ENCODE results near the gene MATK.

MATK gene

GRCh38 chr19:3746371-3747056 is 39.7 kb downstream of the MATK start:
- DNase-seq = no peak

- no peak for DNase-seq
Measured at GRCh38 chr19:3745363-3746045, 40.7 kb downstream of the MATK start.

GRCh38 chr19:3743486-3743885 is 42.7 kb downstream of the MATK start:
- no peak for DNase-seq

- DNase-seq = no peak
Measured at GRCh38 chr19:3740431-3740830, 45.8 kb downstream of the MATK start.

- DNase-seq = no peak
Measured at GRCh38 chr19:3738477-3739220, 47.5 kb downstream of the MATK start.

GRCh38 chr19:3737487-3738205 is 48.5 kb downstream of the MATK start:
- DNase-seq = no peak

GRCh38 chr19:3736106-3736724 is 50.0 kb downstream of the MATK start:
- no peak for DNase-seq

GRCh38 chr19:3734310-3734600 is 51.9 kb downstream of the MATK start:
- no peak for DNase-seq

GRCh38 chr19:3733549-3734309 is 52.5 kb downstream of the MATK start:
- no peak for DNase-seq

GRCh38 chr19:3732108-3732507 is 54.1 kb downstream of the MATK start:
- no peak for DNase-seq

- no peak for DNase-seq
Measured at GRCh38 chr19:3730457-3730958, 55.7 kb downstream of the MATK start.

Measured in CD4-positive, alpha-beta T cell treated with Interleukin-1 beta for 1 hour (primary cell).